ACC112 (cell line): Measurements from ENCODE around the gene D2HGDH.

ENCODE experiments used
- H2AFZ ChIP-seq: fragments of 200-600 bp; sonication (generic); one replicate; pipeline ENCODE4 v1.6.0; 2017; ENCODE audit warnings: antibody characterized with exemption, low read length; ENCODE audit not compliant: unreplicated experiment
- H3K27ac ChIP-seq: fragments of 200-600 bp; sonication (generic); 2 replicates; pipeline ENCODE4 v1.5.1; 2014; ENCODE audit warnings: low read depth, mild to moderate bottlenecking, antibody characterized with exemption, low read length, moderate library complexity
- H3K27me3 ChIP-seq: fragments of 200-600 bp; sonication (generic); 2 replicates; pipeline ENCODE4 v1.6.1; 2014; ENCODE audit warnings: mild to moderate bottlenecking, antibody characterized with exemption, low read length, moderate library complexity, mixed read lengths; ENCODE audit not compliant: insufficient read depth
- H3K36me3 ChIP-seq: fragments of 200-600 bp; sonication (generic); 2 replicates; pipeline ENCODE4 v1.6.1; 2016; ENCODE audit warnings: mild to moderate bottlenecking, antibody characterized with exemption, low read length, moderate library complexity, mixed read lengths; ENCODE audit not compliant: insufficient read depth
- H3K4me1 ChIP-seq: fragments of 200-600 bp; sonication (generic); one replicate; pipeline ENCODE4 v1.6.1; 2016; ENCODE audit warnings: low read length, mixed read lengths; ENCODE audit not compliant: insufficient read depth, unreplicated experiment, control insufficient read depth
- H3K4me3 ChIP-seq: fragments of 200-600 bp; sonication (generic); 2 replicates; pipeline ENCODE4 v1.5.1; 2014; ENCODE audit warnings: mild to moderate bottlenecking, low read depth, low read length
- H3K79me2 ChIP-seq: fragments of 200-600 bp; sonication (generic); one replicate; pipeline ENCODE4 v1.6.0; 2016; ENCODE audit warnings: low read length; ENCODE audit not compliant: control insufficient read depth, unreplicated experiment, insufficient read depth

D2HGDH gene

DNA sequence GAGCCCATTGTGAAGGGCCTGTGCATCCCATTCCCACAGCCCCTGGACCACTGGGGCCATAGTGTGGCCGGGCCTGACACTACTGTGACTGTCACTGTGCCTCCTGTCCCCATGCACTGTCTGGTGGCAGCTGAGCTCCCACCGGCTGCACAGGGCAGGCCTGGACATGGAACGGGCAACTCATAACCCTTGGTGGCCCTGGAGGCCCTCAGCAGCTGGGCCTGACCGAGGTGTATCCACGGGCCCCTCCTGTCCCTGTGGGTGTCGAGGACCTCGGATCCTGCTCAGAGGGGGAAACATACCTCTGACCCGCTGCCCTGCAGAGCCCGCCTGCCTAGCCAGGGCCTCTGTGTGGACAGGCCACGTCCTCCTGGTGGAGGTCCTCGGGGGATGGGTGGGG, 34.4 kb downstream of the D2HGDH start:
- H3K27me3 ChIP-seq, result no peaks in the 10 kb centered on the region

DNA sequence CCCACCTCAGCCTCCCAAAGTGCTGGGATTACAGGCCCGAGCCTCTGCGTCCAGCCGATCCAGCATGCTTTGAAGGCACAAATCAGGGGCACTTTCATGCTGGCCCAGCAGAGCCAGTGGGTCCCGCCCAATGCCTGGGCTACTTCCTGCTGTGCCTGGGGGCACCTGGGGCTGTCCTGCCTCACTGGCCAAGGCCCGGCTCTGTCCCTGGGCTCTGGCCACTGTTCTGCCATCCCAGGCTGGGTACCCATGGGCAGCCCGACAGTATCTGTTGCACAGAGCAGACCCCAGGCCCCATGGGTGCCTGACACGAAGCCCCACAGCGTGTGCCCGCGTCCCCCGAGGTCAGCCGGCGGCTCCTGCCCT, 35.4 kb downstream of the D2HGDH start:
- Histone ChIP-seq H3K27ac (no peak overlapping the region), H3K4me1 (peaks cover 9% of the 10 kb centered on the region), H3K36me3 (no peaks in the 10 kb centered on the region), H3K79me2 (no peaks in the 10 kb centered on the region), H2AFZ (no peak overlapping the region), H3K4me3 (no peak overlapping the region), H3K27me3 (no peaks in the 10 kb centered on the region)

More for the DNA sequence above, 34.4 kb downstream of the D2HGDH start:
- Histone ChIP-seq H3K36me3 (no peaks in the 10 kb centered on the region), H3K79me2 (no peaks in the 10 kb centered on the region), H3K27ac (no peak overlapping the region), H3K4me1 (peaks cover 7% of the 10 kb centered on the region), H2AFZ (no peak overlapping the region), H3K4me3 (no peak overlapping the region)

GRCh38 chr2:241770185-241770935, 35.9 kb downstream of the D2HGDH start:
- H2AFZ ChIP-seq, result no peak overlapping the region
- H3K27me3 ChIP-seq, result no peaks in the 10 kb centered on the region
- no peaks in the 10 kb centered on the region for H3K79me2 ChIP-seq
- H3K36me3 ChIP-seq, result no peaks in the 10 kb centered on the region
- H3K27ac ChIP-seq, result no peak overlapping the region
- H3K4me1 ChIP-seq, result peaks cover 15% of the 10 kb centered on the region
- no peak overlapping the region for H3K4me3 ChIP-seq

DNA sequence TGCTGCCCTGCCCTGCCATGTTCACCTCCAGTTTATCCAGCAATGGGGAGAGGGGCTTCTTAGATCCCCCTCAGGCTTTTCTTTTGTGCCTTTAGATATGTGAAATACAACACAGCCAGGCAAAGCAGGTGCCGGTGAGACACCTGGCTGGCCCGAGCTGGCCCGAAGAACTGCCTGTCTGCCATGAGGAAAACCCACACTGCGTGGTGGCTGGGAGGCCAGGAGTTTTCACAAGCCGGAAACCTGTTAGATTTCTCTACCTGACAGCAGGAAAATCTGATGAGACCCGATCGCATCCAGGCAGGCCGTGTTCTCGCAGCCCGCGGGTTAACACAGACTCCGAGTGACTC, 36.5 kb downstream of the D2HGDH start:
- Histone ChIP-seq H2AFZ (no peak overlapping the region), H3K4me3 (no peak overlapping the region), H3K4me1 (peaks cover 16% of the 10 kb centered on the region), H3K79me2 (no peaks in the 10 kb centered on the region), H3K27me3 (no peaks in the 10 kb centered on the region), H3K36me3 (no peaks in the 10 kb centered on the region), H3K27ac (no peak overlapping the region)

DNA sequence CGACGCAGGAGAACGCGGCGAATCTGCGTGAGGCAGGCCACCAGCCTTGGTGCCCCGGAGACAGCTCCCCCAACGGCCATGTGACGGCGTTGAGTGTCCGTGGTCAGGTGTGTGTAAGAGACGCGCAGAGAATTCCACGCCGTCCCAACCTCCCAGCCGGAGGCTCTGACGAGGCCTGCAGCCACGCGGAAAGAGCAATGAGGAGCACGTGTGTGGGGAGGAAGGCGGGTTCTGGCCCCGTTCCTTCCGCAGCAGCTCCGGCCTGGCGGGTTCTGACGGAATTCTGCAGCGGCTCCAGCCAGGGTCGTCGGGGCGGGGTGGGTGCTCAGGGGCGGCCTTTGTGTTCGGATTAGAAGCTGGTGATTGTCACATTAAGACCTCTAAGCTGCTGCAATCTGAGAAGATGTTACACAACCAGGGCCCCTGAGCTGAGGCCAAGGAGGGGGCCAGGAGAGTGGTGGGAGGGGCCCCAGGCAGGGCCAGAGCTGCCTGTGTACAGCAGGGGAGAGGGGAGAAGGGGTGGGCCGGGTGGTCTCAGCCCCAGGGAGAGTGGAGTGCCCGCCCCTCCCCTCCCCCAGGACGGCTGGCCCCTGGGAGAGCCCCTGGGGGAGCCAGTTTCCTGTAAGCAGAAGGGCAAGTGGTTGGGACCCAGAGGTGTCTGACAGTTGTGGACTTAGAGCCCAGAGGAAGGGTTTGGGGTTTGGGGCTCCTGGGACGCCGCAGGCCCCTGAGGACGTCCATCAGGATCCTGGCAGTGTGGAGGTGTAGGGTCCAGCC, 37.0 kb downstream of the D2HGDH start:
- Histone ChIP-seq H3K27ac (no peak overlapping the region), H2AFZ (no peak overlapping the region)

GRCh38 chr2:241772063-241772499, 37.7 kb downstream of the D2HGDH start:
- Histone ChIP-seq H2AFZ (no peak overlapping the region), H3K79me2 (no peaks in the 10 kb centered on the region), H3K36me3 (no peaks in the 10 kb centered on the region), H3K27me3 (no peaks in the 10 kb centered on the region), H3K27ac (no peak overlapping the region), H3K4me1 (peaks cover 16% of the 10 kb centered on the region), H3K4me3 (no peak overlapping the region)

More for the DNA sequence above, 37.0 kb downstream of the D2HGDH start:
- Histone ChIP-seq H3K36me3 (no peaks in the 10 kb centered on the region), H3K27me3 (no peaks in the 10 kb centered on the region), H3K79me2 (no peaks in the 10 kb centered on the region), H3K4me3 (no peak overlapping the region), H3K4me1 (peaks cover 16% of the 10 kb centered on the region)

- H3K27me3 ChIP-seq, result no peaks in the 10 kb centered on the region
- no peaks in the 10 kb centered on the region for H3K36me3 ChIP-seq
- no peaks in the 10 kb centered on the region for H3K79me2 ChIP-seq
- no peak overlapping the region for H3K4me3 ChIP-seq
- H3K4me1 ChIP-seq, result peaks cover 16% of the 10 kb centered on the region
- H3K27ac ChIP-seq, result no peak overlapping the region
- no peak overlapping the region for H2AFZ ChIP-seq
These were observed 39.3 kb downstream of the D2HGDH start for GRCh38 chr2:241773511-241774418.

DNA sequence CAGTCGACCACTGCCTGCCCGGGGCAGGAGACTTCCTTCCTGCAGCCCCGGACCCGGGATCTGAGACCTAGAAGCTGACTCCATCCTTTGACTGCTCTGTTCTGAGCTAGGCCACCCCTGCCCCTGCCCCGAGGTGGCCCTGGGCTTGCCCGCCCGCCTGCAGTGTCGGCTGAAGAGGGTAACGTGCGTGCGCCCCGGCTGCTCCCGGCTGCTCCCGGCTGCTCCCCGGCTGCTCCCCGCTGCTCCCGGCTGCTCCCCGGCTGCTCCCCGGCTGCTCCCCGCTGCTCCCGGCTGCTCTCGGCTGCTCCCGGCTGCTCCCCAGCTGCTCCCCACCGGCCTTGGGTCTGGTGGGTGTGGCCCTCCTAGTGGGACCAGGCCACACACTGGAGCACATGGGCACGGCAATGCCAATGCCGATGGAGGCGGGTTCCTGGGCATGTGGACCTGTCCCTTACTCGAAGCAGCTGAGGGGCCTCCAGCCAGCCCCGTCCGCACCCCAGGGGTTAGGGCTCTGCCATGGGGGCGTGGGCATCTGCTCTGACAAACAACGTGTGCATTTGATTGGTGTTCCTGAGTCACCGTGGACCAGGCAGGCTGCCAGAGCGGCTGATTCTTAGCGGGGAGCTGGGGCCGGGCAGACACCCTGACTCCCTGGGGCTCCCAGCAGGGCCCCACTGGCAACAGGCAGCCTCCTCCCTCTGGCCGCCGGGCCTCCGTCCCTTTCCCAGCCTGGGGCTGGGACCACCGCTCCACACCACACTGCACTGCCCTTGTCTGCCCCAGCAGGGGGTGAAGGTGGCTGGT, 40.2 kb downstream of the D2HGDH start:
- Histone ChIP-seq H3K27ac (no peak overlapping the region), H3K79me2 (no peaks in the 10 kb centered on the region), H3K27me3 (no peaks in the 10 kb centered on the region), H3K4me1 (peaks cover 16% of the 10 kb centered on the region), H2AFZ (no peak overlapping the region), H3K4me3 (no peak overlapping the region), H3K36me3 (no peaks in the 10 kb centered on the region)

DNA sequence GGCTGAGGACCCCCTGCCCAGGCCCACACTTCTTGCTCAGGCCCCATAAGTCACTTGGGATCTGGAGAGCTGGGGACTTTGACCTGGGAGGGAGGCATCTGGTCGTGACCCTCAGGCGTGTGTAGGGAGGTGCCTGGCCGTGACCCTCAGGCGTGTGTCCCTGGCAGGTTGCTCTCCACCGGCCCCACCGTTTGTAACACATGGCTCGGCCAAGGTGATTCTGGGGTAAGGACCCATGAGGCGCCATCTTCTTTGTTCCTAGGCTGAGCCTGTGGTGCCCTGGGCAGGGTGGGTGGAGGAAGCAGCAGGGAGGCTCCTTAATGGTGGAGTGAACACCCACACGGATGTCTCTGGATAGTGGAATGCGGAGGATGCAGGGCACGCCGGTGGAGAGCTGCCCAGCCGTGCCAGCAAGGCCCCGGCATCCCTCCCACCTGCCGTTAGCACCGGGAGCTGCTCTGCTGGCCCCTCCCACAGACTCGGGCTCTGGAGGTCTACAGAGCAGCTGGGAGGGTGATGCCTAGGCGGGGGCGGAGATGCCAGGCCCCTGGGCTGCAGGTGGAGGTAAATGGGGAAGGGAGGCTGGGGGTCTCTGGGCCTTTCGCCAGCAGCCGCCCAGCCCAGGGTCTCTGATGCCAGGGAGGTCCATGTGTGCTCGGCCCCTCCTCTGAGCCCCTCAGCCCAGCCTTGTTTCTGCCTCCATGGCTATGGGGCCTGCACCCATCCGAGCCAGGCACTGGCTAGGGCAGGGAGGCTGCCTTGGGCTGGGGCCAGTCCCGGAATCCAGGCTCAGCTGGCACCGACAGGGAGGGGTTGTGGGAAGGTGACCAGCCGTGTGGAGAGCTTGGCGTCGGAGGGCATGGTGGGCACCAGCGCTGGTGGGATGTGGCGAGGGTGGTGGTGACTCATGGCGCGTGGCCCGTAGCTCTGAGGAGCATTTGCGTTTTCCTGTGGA, 41.1 kb downstream of the D2HGDH start:
- H2AFZ ChIP-seq, result no peak overlapping the region
- H3K4me1 ChIP-seq, result peaks cover 16% of the 10 kb centered on the region
- no peak overlapping the region for H3K27ac ChIP-seq
- no peaks in the 10 kb centered on the region for H3K79me2 ChIP-seq
- H3K27me3 ChIP-seq, result no peaks in the 10 kb centered on the region
- no peaks in the 10 kb centered on the region for H3K36me3 ChIP-seq
- H3K4me3 ChIP-seq, result no peak overlapping the region
